Measurements from ENCODE around the gene ATRX.

DNA sequence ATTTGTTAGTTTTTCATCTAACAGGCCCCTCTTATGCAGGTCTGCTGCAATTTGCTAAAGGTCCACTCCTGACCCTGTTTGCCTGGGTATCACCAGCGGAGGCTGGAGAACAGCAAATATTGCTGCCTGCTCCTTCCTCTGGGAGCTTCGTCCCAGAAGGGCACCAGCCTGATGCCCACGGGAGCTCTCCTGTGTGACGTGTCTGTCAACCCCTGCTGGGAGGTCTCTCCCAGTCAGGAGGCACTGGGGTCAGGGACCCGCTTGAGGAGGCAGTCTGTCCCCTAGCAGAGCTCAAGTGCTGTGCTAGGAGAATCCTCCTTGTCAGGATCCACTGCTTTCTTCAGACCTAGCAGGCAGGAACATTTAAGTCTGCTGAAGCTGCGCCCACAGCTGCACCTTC, 30.5 kb downstream of the ATRX start:
- TF ChIP-seq, protein P1, sequence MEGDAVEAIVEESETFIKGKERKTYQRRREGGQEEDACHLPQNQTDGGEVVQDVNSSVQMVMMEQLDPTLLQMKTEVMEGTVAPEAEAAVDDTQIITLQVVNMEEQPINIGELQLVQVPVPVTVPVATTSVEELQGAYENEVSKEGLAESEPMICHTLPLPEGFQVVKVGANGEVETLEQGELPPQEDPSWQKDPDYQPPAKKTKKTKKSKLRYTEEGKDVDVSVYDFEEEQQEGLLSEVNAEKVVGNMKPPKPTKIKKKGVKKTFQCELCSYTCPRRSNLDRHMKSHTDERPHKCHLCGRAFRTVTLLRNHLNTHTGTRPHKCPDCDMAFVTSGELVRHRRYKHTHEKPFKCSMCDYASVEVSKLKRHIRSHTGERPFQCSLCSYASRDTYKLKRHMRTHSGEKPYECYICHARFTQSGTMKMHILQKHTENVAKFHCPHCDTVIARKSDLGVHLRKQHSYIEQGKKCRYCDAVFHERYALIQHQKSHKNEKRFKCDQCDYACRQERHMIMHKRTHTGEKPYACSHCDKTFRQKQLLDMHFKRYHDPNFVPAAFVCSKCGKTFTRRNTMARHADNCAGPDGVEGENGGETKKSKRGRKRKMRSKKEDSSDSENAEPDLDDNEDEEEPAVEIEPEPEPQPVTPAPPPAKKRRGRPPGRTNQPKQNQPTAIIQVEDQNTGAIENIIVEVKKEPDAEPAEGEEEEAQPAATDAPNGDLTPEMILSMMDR (IDR thresholded peaks at IDR 0.05), result no peak
- TF ChIP-seq GABPA (IDR thresholded peaks at IDR 0.05; ENCODE audit: low read depth) (no peak), FOXJ3 (CRISPR knock-in tag; IDR thresholded peaks at IDR 0.05) (no peak), SIN3A (IDR thresholded peaks at IDR 0.05; ENCODE audit: borderline replicate concordance, low read depth, low read length) (no peak), EP300 (IDR thresholded peaks at IDR 0.05; ENCODE audit: borderline replicate concordance in 1 of 2, low read depth in 1 of 2, low read length in 1 of 2) (no peak)

All from SK-N-SH (cell line).